Measurements from ENCODE around the gene SIGLEC8. TPM values are rescaled to one million over a fixed set of nuclear protein-coding genes. Genes with fewer than 3 reads are reported as not detected.

The SIGLEC8 gene
- total RNA-seq, 1 experiment from 2014 or later = not detected

DNA sequence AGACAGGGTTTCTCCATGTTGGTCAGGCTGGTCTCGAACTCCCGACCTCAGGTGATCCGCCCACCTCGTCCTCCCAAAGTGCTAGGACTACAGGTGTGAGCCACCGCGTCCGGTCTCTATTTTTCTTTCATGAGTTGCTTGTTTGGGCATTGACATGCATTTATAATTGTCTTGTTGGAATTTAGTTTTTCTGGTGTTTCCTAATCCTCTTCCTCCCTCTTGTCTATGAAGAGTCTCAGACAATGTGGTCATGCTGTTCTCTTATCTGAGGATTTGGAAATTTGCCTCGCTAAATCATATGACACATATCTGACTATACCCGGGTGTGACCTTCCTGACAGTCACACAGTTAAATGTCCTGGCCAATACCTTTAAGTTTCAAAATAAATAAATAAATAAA, 12.7 kb upstream of the SIGLEC8 start:
- Mint-ChIP-seq H3K4me3 (no peak overlapping the region), H3K27ac (no peak overlapping the region), H3K27me3 (ENCODE audit: low read depth) (peaks cover 44% of the 10 kb centered on the region), H3K4me1 (no peaks in the 10 kb centered on the region), H3K9me3 (peaks cover under 1% of the 10 kb centered on the region), H3K36me3 (no peaks in the 10 kb centered on the region)
- DNase-seq (ENCODE audit: low spot score) (no peak), ATAC-seq (no peak)
- no peak for TF ChIP-seq EMX1 (CRISPR knock-in tag; IDR thresholded peaks at IDR 0.05)
- no peak for TF ChIP-seq SMAD4 (CRISPR knock-in tag; IDR thresholded peaks at IDR 0.05)
- TF ChIP-seq, protein P1, sequence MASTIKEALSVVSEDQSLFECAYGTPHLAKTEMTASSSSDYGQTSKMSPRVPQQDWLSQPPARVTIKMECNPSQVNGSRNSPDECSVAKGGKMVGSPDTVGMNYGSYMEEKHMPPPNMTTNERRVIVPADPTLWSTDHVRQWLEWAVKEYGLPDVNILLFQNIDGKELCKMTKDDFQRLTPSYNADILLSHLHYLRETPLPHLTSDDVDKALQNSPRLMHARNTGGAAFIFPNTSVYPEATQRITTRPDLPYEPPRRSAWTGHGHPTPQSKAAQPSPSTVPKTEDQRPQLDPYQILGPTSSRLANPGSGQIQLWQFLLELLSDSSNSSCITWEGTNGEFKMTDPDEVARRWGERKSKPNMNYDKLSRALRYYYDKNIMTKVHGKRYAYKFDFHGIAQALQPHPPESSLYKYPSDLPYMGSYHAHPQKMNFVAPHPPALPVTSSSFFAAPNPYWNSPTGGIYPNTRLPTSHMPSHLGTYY (CRISPR knock-in tag; IDR thresholded peaks at IDR 0.05) = no peak
- no peak for TF ChIP-seq ZNF263 (CRISPR knock-in tag; IDR thresholded peaks at IDR 0.05; ENCODE audit: low read depth)
- TF ChIP-seq, protein P2, sequence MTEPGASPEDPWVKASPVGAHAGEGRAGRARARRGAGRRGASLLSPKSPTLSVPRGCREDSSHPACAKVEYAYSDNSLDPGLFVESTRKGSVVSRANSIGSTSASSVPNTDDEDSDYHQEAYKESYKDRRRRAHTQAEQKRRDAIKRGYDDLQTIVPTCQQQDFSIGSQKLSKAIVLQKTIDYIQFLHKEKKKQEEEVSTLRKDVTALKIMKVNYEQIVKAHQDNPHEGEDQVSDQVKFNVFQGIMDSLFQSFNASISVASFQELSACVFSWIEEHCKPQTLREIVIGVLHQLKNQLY (CRISPR knock-in tag; IDR thresholded peaks at IDR 0.05) = no peak
- TF ChIP-seq, protein P3, sequence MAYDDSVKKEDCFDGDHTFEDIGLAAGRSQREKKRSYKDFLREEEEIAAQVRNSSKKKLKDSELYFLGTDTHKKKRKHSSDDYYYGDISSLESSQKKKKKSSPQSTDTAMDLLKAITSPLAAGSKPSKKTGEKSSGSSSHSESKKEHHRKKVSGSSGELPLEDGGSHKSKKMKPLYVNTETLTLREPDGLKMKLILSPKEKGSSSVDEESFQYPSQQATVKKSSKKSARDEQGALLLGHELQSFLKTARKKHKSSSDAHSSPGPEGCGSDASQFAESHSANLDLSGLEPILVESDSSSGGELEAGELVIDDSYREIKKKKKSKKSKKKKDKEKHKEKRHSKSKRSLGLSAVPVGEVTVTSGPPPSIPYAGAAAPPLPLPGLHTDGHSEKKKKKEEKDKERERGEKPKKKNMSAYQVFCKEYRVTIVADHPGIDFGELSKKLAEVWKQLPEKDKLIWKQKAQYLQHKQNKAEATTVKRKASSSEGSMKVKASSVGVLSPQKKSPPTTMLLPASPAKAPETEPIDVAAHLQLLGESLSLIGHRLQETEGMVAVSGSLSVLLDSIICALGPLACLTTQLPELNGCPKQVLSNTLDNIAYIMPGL (CRISPR knock-in tag; IDR thresholded peaks at IDR 0.05) = no peak
- TF ChIP-seq, protein P4, sequence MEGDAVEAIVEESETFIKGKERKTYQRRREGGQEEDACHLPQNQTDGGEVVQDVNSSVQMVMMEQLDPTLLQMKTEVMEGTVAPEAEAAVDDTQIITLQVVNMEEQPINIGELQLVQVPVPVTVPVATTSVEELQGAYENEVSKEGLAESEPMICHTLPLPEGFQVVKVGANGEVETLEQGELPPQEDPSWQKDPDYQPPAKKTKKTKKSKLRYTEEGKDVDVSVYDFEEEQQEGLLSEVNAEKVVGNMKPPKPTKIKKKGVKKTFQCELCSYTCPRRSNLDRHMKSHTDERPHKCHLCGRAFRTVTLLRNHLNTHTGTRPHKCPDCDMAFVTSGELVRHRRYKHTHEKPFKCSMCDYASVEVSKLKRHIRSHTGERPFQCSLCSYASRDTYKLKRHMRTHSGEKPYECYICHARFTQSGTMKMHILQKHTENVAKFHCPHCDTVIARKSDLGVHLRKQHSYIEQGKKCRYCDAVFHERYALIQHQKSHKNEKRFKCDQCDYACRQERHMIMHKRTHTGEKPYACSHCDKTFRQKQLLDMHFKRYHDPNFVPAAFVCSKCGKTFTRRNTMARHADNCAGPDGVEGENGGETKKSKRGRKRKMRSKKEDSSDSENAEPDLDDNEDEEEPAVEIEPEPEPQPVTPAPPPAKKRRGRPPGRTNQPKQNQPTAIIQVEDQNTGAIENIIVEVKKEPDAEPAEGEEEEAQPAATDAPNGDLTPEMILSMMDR (IDR thresholded peaks at IDR 0.05) = no peak
- TF ChIP-seq, protein P5, sequence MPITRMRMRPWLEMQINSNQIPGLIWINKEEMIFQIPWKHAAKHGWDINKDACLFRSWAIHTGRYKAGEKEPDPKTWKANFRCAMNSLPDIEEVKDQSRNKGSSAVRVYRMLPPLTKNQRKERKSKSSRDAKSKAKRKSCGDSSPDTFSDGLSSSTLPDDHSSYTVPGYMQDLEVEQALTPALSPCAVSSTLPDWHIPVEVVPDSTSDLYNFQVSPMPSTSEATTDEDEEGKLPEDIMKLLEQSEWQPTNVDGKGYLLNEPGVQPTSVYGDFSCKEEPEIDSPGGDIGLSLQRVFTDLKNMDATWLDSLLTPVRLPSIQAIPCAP (CRISPR knock-in tag; IDR thresholded peaks at IDR 0.05) = no peak
- TF ChIP-seq OVOL2 (CRISPR knock-in tag; IDR thresholded peaks at IDR 0.05; ENCODE audit: borderline replicate concordance) = no peak
- TF ChIP-seq, protein P6, sequence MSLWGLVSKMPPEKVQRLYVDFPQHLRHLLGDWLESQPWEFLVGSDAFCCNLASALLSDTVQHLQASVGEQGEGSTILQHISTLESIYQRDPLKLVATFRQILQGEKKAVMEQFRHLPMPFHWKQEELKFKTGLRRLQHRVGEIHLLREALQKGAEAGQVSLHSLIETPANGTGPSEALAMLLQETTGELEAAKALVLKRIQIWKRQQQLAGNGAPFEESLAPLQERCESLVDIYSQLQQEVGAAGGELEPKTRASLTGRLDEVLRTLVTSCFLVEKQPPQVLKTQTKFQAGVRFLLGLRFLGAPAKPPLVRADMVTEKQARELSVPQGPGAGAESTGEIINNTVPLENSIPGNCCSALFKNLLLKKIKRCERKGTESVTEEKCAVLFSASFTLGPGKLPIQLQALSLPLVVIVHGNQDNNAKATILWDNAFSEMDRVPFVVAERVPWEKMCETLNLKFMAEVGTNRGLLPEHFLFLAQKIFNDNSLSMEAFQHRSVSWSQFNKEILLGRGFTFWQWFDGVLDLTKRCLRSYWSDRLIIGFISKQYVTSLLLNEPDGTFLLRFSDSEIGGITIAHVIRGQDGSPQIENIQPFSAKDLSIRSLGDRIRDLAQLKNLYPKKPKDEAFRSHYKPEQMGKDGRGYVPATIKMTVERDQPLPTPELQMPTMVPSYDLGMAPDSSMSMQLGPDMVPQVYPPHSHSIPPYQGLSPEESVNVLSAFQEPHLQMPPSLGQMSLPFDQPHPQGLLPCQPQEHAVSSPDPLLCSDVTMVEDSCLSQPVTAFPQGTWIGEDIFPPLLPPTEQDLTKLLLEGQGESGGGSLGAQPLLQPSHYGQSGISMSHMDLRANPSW (CRISPR knock-in tag; conservative IDR thresholded peaks at IDR 0.05; ENCODE audit: low read depth) = no peak
- TF ChIP-seq, protein P7, sequence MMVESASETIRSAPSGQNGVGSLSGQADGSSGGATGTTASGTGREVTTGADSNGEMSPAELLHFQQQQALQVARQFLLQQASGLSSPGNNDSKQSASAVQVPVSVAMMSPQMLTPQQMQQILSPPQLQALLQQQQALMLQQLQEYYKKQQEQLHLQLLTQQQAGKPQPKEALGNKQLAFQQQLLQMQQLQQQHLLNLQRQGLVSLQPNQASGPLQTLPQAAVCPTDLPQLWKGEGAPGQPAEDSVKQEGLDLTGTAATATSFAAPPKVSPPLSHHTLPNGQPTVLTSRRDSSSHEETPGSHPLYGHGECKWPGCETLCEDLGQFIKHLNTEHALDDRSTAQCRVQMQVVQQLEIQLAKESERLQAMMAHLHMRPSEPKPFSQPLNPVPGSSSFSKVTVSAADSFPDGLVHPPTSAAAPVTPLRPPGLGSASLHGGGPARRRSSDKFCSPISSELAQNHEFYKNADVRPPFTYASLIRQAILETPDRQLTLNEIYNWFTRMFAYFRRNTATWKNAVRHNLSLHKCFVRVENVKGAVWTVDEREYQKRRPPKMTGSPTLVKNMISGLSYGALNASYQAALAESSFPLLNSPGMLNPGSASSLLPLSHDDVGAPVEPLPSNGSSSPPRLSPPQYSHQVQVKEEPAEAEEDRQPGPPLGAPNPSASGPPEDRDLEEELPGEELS (CRISPR knock-in tag; IDR thresholded peaks at IDR 0.05) = no peak
- TF ChIP-seq, protein P8, sequence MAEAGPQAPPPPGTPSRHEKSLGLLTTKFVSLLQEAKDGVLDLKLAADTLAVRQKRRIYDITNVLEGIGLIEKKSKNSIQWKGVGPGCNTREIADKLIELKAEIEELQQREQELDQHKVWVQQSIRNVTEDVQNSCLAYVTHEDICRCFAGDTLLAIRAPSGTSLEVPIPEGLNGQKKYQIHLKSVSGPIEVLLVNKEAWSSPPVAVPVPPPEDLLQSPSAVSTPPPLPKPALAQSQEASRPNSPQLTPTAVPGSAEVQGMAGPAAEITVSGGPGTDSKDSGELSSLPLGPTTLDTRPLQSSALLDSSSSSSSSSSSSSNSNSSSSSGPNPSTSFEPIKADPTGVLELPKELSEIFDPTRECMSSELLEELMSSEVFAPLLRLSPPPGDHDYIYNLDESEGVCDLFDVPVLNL (CRISPR knock-in tag; IDR thresholded peaks at IDR 0.05; ENCODE audit: borderline replicate concordance, low read depth) = no peak
- TF ChIP-seq, protein P9, sequence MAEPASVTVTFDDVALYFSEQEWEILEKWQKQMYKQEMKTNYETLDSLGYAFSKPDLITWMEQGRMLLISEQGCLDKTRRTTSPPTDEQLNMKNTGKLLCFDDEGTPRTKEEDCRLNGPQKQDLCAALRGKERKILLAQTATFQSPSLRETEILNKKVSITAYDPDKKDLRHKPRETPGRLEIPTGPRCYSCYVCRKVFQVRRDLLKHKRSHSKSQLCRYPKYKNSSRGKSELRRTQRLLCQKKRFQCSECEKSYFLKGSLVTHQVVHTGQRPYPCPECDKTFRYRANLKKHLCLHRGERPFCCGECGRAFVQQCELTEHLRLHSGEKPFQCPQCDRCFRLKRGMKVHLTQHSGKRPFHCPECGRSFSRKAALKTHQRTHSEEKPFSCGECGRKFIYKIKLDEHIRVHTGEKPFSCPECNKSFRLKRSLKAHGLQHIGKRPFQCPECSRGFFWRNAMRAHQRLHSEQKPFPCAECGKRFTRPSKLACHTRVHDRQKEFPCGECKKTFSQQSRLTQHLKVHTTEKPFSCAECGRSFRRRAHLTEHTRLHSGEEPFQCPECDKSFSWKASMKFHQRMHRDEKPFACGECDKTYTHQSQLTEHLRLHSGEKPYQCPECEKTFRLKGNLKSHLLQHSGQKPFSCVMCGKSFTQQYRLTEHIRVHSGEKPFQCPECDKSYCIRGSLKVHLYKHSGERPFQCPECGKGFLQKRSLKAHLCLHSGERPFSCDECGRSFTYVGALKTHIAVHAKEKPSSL (CRISPR knock-in tag; conservative IDR thresholded peaks at IDR 0.05) = no peak
- no peak for TF ChIP-seq NFE2L1 (CRISPR knock-in tag; IDR thresholded peaks at IDR 0.05)
- TF ChIP-seq, protein P10, sequence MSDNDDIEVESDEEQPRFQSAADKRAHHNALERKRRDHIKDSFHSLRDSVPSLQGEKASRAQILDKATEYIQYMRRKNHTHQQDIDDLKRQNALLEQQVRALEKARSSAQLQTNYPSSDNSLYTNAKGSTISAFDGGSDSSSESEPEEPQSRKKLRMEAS (CRISPR knock-in tag; IDR thresholded peaks at IDR 0.05) = no peak
- TF ChIP-seq, protein P11, sequence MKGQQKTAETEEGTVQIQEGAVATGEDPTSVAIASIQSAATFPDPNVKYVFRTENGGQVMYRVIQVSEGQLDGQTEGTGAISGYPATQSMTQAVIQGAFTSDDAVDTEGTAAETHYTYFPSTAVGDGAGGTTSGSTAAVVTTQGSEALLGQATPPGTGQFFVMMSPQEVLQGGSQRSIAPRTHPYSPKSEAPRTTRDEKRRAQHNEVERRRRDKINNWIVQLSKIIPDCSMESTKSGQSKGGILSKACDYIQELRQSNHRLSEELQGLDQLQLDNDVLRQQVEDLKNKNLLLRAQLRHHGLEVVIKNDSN (CRISPR knock-in tag; IDR thresholded peaks at IDR 0.05) = no peak
- TF ChIP-seq ZBTB21 (CRISPR knock-in tag; IDR thresholded peaks at IDR 0.05; ENCODE audit: borderline replicate concordance) = no peak
- TF ChIP-seq PRRX2 (CRISPR knock-in tag; IDR thresholded peaks at IDR 0.05) = no peak
- POLR2A ChIA-PET = no interaction called here
- CTCF ChIA-PET = interaction anchor here (5.1 to 7.5 kb wide), 2 partner anchors 187 to 190 kb away, joined by 49 to 65 read pairs; no protein-coding TSS in a partner anchor

Measured in WTC11 (cell line).